HEK293 (cell line): ENCODE results near the gene TRAPPC12.

Experiments
- CTCF ChIP-seq: fragments of 450-650 bp; formaldehyde crosslinking; IDR thresholded peaks from 2 replicates; pipeline ENCODE4 v1.5.1; 2016; ENCODE audit warnings: missing biosample characterization, missing genetic modification characterization
- HOXA7 ChIP-seq: sonication (generic); formaldehyde crosslinking; IDR thresholded peaks from 2 replicates; pipeline ENCODE4 v1.8.1; 2022; ENCODE audit warnings: missing genetic modification reagents, borderline replicate concordance
- MZF1 ChIP-seq: fragments of 450-650 bp; formaldehyde crosslinking; IDR thresholded peaks from 2 replicates; pipeline ENCODE4 v1.5.1; 2017; ENCODE audit warnings: missing biosample characterization, missing genetic modification characterization, borderline replicate concordance
- PRDM1 ChIP-seq: fragments of 450-650 bp; formaldehyde crosslinking; IDR thresholded peaks from 2 replicates; pipeline ENCODE4; 2016; ENCODE audit warnings: missing biosample characterization, missing genetic modification characterization
- TCF7L2 ChIP-seq: IDR thresholded peaks from 2 replicates; pipeline ENCODE4 v1.6.1; 2011; ENCODE audit warnings: low read depth, mild to moderate bottlenecking, inconsistent platforms, low read length, moderate library complexity, borderline replicate concordance
- ZNF274 ChIP-seq, 2 experiments: fragments of 200-500 bp in 1 of 2; fragments of 450-650 bp in 1 of 2; sonication (Bioruptor generic) in 1 of 2; formaldehyde crosslinking in 1 of 2; IDR thresholded peaks; 2 replicates each; pipeline versions ENCODE4 v1.5.1 to v1.6.1; 2014 to 2016; ENCODE audit warnings: borderline replicate concordance in 1 of 2, inconsistent platforms in 1 of 2, low read length in 1 of 2, missing biosample characterization in 1 of 2, missing genetic modification characterization in 1 of 2
- ZNF37A ChIP-seq: fragments of 450-650 bp; IDR thresholded peaks from 2 replicates; pipeline ENCODE4 v1.5.1; 2018; ENCODE audit warnings: missing biosample characterization, missing genetic modification characterization
- ZNF398 ChIP-seq: fragments of 450-650 bp; formaldehyde crosslinking; IDR thresholded peaks from 2 replicates; pipeline ENCODE4 v1.5.1; 2017; ENCODE audit warnings: missing biosample characterization, missing genetic modification characterization

GRCh38 chr2:3420769-3421397 is 41.4 kb downstream of the TRAPPC12 start:
- TF ChIP-seq CTCF (tag by site-specific recombination), result no peak
- no peak for TF ChIP-seq MZF1 (tag by site-specific recombination)
- TF ChIP-seq HOXA7, result no peak
- TF ChIP-seq TCF7L2, result no peak
- no peak for TF ChIP-seq ZNF37A (tag by site-specific recombination)
- TF ChIP-seq PRDM1 (tag by site-specific recombination), result no peak
- no peak for TF ChIP-seq ZNF274 (IDR thresholded peaks at IDR 0.05; ENCODE audit: low read length)
- TF ChIP-seq ZNF274 (tag by site-specific recombination; IDR thresholded peaks at IDR 0.05; ENCODE audit: borderline replicate concordance), result no peak
- TF ChIP-seq ZNF398, result no peak
